Fibroblast of skin of abdomen (primary cell): Measurements from ENCODE around the gene FAM240B.

Source experiments
- DNase-seq: peaks from one replicate; pipeline ENCODE4 v3.0.0-alpha.2; 2013

FAM240B gene

GRCh38 chr9:38668791-38669466 is 51.0 kb downstream of the FAM240B start:
- DNase-seq: no peak

- DNase-seq: no peak
Measured at GRCh38 chr9:38662763-38663593, 57.0 kb downstream of the FAM240B start.

GRCh38 chr9:38659538-38659937 is 60.4 kb downstream of the FAM240B start:
- no peak for DNase-seq

DNA sequence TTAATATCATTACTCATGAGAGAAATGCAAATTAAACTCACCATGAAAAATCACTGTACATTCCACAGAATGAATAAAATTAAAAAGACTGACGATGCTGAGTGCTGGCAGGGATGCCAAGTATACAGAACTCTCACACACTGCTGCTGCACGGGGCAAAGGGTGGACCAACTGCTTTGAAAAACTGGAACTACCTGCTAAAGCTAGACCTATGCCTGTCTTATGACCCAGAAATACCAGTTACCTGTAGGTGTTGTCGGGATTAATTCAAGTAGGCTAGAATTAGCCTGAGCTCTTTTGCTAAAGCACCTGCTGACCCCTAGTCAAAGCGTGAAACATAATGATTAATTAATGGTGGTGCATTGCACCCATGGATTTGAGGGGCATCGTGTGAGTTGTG is 63.0 kb downstream of the FAM240B start:
- no peak for DNase-seq

- DNase-seq: no peak
Measured at GRCh38 chr9:38652486-38652885, 67.4 kb downstream of the FAM240B start.

GRCh38 chr9:38652044-38652443 is 67.9 kb downstream of the FAM240B start:
- DNase-seq: no peak

DNA sequence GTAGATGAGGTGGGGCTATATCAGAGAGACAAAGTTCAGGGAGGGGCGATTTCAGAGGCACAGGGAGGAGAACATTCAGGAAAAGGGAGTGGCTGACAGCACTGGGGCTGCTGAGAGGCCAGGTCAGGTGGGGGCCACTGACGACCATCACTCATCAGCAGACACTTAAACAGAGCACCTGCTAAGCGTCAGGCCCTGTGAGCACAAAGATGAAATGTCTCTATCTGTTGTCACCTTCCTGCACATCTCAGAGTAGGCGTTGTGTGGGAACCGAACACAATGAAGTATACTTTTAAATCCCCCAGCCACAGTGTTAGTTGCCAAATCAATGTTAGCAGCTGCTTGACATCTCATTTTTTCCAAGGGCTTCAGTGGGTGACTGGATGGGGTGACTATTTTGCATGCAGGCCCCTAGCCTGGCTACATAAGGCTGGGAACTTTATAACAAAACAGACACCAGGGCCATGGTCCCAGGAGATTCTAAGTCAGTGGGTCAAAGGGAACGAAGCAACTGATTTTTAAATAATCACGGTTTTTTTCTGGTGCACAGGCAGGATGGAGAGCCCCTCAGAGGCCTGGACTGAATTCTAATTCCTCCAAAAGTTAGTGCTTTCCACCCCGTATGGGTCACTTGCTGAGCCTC is 68.4 kb downstream of the FAM240B start:
- DNase-seq: no peak

GRCh38 chr9:38650564-38650963 is 69.4 kb downstream of the FAM240B start:
- no peak for DNase-seq

- no peak for DNase-seq
Measured at GRCh38 chr9:38649731-38650363, 70.1 kb downstream of the FAM240B start.

DNA sequence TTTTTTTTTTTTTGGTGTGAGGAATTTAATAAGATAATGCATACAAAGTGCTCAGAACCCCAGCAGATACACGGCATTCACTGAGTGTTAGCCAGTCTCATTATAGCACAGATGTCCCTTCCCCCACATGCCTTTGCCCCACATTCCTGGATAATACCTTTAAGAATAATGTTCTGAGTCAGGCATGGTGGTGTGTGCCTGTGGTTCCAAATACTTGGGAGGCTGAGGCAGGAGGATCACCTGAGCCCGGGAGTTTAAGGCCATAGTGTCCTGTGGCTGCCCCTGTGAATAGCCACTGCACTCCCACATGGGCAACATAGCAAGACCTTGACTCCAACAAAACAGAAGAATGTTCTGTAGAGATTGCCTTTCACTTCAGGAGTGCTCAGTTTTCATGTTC is 75.3 kb downstream of the FAM240B start:
- no peak for DNase-seq
